GM21717 (cell line): ENCODE results near the gene NAMPT.
"Not testable (repeated sequence)": the region's sequence is repeated elsewhere in the genome, so short reads cannot be mapped to it uniquely, and the experiment has no call there.

ENCODE experiments used
- ATAC-seq: cut with Tn5 transposase; IDR thresholded peaks from one replicate; pipeline ENCODE4 v1.9.1; 2021; ENCODE audit warnings: mild to moderate bottlenecking, moderate library complexity; ENCODE audit not compliant: unreplicated experiment

The NAMPT gene

DNA sequence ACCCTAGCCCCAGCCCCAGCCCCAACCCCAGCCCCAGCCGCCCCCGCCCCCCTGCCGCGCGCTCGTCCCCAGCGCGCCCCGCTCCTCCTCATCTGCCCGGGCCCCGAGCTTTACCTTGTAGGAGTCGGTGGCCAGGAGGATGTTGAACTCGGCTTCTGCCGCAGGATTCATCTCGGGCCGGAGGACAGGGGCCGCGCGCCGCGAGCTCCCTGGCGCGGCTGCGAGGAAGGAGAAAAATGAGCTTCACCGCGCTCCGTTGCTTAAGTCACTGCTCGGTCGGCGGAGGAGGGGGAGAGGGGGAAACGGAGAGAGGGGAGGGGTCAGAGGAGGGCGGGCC is at the start of gene NAMPT:
NAMPT (minus strand) TSS at position 270 of the 337 bp plus-strand sequence; CDS start at position 171, 99 bp downstream.
- ATAC-seq = no peak

- no peak for ATAC-seq
Observed at GRCh38 chr7:106332201-106332600, 47.4 kb upstream of the NAMPT start.

- ATAC-seq = no peak
Observed at GRCh38 chr7:106331441-106332175, 46.8 kb upstream of the NAMPT start.

DNA sequence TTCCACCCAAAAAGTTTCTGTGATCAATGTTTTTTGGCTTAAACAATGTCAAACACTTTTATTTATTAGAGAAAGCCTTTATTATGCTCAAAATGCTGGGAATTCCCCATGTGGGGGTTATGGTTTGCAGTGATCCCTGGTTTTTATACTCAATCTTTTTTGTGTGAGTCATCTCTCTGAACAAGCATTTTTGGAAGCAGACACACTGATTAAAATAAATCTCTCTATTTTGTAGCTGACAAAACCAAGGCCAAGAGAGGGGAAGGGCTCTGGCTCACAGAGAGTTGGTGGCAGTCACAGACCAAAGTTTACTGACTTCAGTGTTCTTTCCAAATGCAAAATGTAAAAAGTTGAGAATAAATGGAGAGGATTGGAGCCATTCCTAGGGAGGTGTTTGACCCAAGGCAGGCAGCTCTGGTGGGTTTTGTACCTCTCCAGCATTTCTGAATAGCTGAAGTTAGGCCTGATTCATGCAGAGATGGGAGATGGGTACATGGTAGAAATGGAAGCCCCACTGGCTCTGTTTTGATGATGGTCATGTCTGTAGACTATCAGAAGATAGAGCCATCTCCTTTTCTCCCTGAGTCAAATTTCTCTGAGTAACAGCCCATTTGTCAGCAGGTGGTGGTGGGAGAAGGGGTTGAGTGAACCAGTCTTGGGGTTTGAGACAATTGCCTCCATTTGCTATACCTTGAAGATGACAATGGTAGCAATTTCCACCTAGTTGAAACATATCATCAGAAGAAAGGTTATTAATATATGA is 45.4 kb upstream of the NAMPT start:
- no peak for ATAC-seq

- ATAC-seq = no peak
Observed at GRCh38 chr7:106329408-106329807, 44.6 kb upstream of the NAMPT start.

- ATAC-seq = no peak
Observed at GRCh38 chr7:106327538-106328481, 43.0 kb upstream of the NAMPT start.

DNA sequence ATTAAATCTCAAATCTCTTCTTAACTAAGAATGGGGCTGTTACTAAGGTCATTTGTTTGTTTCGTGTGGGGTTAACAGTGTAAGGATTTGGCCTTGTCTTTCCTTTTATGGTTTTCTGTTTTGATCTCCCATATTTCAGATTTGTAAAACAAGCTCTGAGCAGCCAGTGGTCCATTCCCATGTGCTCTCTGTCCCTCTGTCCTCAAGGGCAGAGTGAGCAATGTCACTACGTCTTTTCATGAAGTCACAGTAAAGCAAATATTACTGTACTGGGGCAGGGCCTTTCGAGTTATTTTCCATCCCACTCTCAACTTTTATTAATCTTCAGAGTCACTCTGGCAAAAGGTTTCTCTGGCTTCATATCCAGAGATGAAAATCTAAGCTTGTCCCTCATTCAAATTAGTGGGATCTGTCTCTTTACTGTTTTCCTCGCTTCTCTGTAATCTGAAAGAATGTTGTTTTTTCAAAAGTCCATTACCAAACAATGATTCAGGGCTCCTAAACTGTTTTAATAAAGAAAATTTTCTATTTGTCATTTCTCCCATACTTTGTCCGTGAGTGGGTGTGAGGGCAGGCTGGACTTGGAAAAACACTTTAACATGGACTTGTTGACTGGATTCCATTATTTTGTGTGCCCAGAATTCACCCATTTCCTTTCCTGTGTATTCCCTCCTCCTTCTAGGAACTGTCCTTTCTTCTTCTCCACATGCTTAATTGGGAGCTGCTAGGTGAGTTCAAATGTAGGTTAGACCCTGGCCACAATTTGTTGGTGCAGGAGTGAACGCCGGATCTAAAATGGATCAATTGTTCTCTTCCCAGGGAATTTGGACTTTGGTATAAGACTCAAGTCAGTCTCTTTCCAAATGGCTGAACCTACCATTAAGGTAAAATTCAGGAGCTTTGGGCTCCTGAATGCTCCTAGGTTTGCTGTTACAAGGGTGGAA is 42.1 kb upstream of the NAMPT start:
- ATAC-seq = no peak

DNA sequence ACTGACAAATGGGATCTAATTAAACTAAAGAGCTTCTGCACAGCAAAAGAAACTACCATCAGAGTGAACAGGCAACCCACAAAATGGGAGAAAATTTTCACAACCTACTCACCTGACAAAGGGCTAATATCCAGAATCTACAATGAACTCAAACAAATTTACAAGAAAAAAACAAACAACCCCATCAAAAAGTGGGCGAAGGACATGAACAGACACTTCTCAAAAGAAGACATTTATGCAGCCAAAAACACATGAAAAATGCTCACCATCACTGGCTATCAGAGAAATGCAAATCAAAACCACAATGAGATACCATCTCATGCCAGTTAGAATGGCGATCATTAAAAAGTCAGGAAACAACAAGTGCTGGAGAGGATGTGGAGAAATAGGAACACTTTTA is 39.7 kb upstream of the NAMPT start:
- ATAC-seq = not testable (repeated sequence)

DNA sequence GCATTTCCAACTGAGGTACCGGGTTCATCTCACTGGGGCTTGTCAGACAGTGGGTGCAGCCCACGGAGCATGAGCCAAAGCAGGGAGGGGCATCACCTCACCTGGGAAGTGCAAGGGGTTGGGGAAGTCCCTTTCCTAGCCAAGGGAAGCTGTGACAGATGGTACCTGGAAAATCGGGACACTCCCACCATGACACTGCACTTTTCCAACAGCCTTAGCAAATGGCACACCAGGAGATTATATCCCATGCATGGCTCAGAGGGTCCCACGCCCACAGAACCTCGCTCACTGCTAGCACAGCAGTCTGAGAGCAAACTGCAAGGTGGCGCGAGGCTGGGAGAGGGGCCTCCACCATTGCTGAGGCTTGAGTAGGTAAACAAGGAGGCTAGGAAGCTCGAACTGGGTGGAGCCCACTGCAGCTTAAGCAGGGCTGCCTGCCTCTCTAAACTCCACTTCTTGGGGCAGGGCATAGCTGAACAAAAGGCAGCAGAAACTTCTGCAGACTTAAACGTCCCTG is 35.5 kb upstream of the NAMPT start:
- ATAC-seq = not testable (repeated sequence)

- ATAC-seq = no peak
Observed at GRCh38 chr7:106318482-106318881, 33.7 kb upstream of the NAMPT start.

DNA sequence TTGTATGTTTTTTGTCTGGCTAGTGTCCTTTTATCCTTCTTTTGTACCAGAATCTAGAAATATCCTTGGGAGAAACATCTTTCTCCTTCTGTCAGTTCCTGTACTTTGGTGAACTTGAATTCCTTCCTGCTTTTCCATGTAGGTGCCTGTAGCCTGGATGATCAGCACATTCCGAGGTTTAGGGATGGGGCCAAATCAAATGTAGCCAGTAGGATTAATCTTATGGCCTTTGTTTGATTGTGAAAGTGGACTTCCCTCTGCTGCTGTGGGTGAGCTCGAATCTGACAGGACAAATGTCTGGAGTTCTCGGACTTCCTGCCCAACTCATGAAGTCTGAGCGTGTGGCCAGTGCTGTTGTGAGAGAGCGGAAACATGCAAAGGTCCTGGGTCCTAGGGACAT is 33.2 kb upstream of the NAMPT start:
- no peak for ATAC-seq

- no peak for ATAC-seq
Observed at GRCh38 chr7:106316947-106317346, 32.2 kb upstream of the NAMPT start.

DNA sequence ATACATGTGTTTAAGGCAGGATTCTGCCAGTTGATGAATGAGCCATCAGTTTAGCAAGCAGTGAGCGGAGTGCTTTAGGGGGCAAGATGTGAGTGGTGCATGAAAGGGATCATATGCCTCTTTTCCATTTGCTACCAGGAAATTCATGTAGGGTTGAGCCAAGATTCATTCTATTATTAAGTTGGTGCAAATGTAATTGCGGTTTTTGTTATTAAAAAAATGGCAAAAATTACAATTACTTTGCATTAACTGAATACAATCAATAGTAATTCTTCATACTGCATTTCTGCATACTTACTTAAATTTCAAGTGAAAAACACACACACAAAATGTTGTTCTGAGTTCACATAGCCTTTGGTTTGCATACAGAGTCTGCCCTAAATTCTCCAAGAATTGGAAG is 30.1 kb upstream of the NAMPT start:
- no peak for ATAC-seq

DNA sequence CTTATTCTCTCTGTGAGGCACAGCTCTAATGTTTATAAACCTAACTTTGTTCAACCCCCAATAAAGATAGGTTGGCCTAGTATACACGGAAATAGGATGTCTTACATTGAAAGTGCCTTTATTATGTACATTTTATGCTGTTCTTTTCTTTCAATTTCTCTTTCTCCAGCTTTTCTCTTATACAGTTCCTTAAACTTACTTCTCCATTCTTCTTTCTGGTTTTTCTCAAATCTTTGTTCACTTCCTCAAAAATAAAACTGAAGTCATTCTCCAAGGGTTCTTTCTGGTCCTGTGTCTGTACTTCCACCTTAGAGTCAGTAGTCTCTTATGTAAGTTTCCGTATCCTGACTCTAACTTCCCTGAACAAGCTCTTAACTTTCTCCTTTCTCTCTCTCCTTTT is 29.2 kb upstream of the NAMPT start:
- ATAC-seq = no peak

DNA sequence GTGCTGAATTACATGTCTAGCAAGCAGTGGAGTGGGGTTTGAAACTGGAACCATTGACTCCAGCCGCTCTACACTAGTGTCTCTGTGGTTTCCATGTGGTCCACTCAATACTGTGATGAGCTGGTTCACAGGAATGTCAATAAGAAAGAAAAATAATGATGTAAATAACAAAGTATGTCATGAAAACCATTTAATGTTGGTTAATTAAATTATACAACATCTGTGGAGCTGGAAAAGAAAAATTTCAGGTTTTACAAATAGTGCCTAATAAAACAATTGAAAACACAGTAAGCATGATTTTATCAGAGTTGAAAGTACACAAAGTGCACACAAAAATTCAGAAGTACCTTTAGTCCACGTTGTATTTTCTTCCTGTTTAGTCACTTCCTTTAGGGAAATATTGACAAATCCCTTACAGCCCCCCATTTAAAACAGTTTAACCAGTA is 28.7 kb upstream of the NAMPT start:
- no peak for ATAC-seq

- no peak for ATAC-seq
Observed at GRCh38 chr7:106312906-106313305, 28.1 kb upstream of the NAMPT start.

- ATAC-seq = no peak
Observed at GRCh38 chr7:106312099-106312871, 27.5 kb upstream of the NAMPT start.

DNA sequence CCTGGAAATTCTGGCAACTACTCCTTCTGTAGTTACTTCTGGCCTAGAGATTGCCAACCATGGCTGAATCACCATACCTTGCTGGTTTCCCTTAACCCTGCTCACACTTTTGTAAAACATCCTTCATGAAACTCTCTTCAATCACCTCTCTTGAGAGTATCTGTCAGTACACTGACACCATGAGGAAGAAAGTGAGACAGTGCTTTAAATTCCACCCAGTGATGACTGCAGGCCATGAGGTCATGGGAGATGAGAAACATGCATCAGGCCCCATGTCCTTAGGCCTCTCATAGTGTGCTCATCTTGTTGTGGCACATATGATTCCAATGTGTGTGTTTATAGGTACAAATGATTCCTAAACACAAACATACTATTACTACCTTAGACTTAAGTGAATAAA is 24.6 kb upstream of the NAMPT start:
- ATAC-seq = no peak

- ATAC-seq = no peak
Observed at GRCh38 chr7:106306256-106306655, 21.5 kb upstream of the NAMPT start.
